Measurements from ENCODE around the gene MRGPRF.
"Not testable (repeated sequence)": the region's sequence is repeated elsewhere in the genome, so short reads cannot be mapped to it uniquely, and the experiment has no call there.

Gene MRGPRF

GRCh38 chr11:68982134-68982533, 30.9 kb downstream of the MRGPRF start:
- TF ChIP-seq ZNF274 (IDR thresholded peaks at IDR 0.05; ENCODE audit: low read depth, low read length): no peak

DNA sequence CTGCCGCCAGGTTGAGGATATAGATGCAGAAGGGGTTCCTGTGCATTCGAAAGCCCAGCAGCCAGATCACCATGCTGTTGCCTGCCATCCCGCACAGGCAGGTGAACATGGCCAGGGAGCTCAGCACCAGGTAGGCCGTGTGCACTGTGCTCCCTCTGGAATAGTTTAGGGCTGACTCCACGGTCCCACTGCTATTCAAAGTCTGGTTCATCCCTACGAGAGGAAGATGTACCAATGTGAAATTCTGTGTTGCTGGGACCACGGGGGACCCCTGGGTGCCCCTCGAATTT, 32.3 kb downstream of the MRGPRF start, which contains the start of gene MRGPRD:
MRGPRD (minus strand) TSS at position 211 of the 290 bp plus-strand sequence; CDS start at position 211, 0 bp downstream.
- H3K4me3 ChIP-seq (ENCODE audit: low read length): no peak within 1 kb of the TSS
- no peak for TF ChIP-seq ZNF274 (IDR thresholded peaks at IDR 0.05; ENCODE audit: low read depth, low read length)

More at GRCh38 chr11:68982134-68982533, 30.9 kb downstream of the MRGPRF start:
- no peak overlapping the region for H3K4me3 ChIP-seq (ENCODE audit: low read length)

DNA sequence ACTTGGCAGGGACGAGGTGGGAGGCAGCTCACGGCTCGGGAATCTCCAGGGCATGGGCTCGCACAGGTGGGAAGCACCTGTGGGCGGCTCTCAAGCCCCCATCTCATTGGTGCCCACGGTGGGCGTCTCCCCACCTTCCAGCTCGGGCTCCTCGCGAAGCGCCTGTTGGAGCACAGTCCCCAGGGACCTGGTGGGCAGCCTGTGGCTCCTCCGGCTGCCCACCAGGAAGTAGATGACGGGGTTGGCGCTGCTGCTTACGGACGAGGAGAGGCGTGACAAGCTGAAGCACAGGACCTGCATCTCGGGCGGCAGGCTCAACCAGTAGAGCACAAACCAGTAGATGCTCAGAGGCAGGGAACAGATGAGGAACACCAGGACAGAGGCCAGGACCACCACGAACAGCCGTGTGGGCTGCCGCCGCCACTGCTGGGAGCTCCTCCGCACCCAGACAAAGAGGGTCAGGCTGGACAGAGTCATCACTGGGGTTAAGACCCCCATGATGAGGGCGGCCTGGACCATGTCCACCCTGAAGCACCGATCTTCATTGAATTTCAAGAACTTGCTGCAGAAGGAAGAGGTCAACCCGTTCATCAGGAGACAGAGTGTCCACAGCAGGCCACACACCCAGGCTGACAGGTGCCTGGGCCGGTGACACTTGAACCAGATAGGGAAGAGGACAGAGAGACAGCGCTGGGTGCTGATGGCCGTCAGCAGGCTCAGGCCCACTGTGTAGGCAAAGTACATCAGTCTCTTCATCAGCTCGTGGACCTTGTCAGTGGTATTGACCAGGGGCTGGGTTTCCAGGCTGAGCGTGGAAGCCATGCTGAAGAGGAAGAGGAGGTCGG, 32.9 kb downstream of the MRGPRF start:
- H3K4me3 ChIP-seq (ENCODE audit: low read length): no peak overlapping the region
- TF ChIP-seq ZNF274 (IDR thresholded peaks at IDR 0.05; ENCODE audit: low read depth, low read length): no peak

DNA sequence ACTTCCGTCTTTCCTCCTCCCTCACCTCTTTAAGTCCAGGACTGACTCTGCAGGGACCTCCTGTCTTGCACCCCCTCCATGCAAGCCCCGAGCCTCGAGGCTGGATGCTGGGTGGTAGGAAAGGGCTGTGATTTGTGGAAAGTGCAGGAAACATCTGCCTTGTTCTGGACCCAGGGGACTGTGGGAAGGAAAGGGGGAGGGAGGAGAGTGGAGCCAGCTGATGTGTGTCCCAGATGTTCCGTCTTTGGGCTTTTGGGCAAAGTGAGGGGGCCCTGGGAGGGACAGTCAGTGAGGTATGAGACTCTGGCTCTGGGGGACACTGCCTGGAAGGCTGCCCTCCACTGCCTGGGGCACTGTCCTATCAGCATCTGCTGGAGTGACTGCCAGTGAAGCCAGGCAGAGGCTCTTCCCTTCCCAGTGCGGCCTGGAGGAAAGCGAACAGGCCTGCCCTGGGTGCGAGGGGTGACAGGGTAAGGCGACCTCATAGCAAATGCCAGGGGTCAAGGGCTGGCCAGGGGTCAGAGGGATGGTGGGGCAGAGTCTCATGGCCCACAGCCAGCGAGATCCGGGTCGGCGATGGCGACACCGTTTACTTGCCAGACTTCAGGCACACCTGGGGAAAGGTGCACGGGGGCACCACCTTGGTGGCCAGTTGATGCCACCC, 34.0 kb downstream of the MRGPRF start:
- no peak for TF ChIP-seq ZNF274 (IDR thresholded peaks at IDR 0.05; ENCODE audit: low read depth, low read length)
- no peak overlapping the region for H3K4me3 ChIP-seq (ENCODE audit: low read length)

DNA sequence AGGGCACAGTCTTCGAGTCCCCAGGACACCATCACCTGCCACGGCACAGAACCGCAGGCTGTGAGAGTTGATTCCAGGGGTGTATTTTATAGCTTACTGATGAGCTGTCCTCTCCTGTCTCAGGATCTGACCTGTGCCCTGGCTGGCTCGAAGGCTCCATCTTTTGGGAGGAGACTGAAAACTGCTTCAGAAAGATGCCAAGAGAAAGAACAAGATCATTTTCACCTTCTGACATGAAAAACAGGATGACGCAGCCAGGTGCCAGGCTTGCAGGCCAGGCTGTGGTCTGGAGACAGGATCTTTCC, 34.5 kb downstream of the MRGPRF start:
- no peak for TF ChIP-seq ZNF274 (IDR thresholded peaks at IDR 0.05; ENCODE audit: low read depth, low read length)
- no peak overlapping the region for H3K4me3 ChIP-seq (ENCODE audit: low read length)

GRCh38 chr11:68977781-68978625, 35.0 kb downstream of the MRGPRF start:
- no peak overlapping the region for H3K4me3 ChIP-seq (ENCODE audit: low read length)
- no peak for TF ChIP-seq ZNF274 (IDR thresholded peaks at IDR 0.05; ENCODE audit: low read depth, low read length)

GRCh38 chr11:68976563-68976962, 36.5 kb downstream of the MRGPRF start:
- no peak overlapping the region for H3K4me3 ChIP-seq (ENCODE audit: low read length)
- no peak for TF ChIP-seq ZNF274 (IDR thresholded peaks at IDR 0.05; ENCODE audit: low read depth, low read length)

DNA sequence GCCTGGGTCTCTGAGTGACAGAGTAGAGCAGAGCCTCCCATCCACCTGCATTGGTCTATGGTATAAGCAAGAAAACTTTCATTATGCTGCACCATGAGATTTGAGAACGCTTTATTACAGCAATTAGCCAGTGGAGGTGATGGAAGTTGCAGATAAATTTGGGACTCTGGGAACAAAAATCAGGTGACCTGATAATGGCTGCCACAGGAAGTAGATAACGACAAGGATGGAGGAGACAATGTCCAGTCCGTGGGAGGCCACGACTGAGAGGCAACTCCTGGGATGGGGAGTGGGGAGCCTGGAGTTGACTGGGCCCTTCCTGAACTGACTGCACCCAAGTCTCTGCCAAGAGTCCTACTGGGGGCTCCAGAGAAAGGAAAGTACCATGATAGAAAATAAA, 37.0 kb downstream of the MRGPRF start:
- TF ChIP-seq ZNF274 (IDR thresholded peaks at IDR 0.05; ENCODE audit: low read depth, low read length): no peak
- no peak overlapping the region for H3K4me3 ChIP-seq (ENCODE audit: low read length)

- no peak for TF ChIP-seq ZNF274 (IDR thresholded peaks at IDR 0.05; ENCODE audit: low read depth, low read length)
- no peak overlapping the region for H3K4me3 ChIP-seq (ENCODE audit: low read length)
Measured at GRCh38 chr11:68974421-68975194, 38.4 kb downstream of the MRGPRF start.

GRCh38 chr11:68973706-68974105, 39.3 kb downstream of the MRGPRF start:
- H3K4me3 ChIP-seq (ENCODE audit: low read length): not testable (repeated sequence)

GRCh38 chr11:68973219-68973618, 39.8 kb downstream of the MRGPRF start:
- no peak overlapping the region for H3K4me3 ChIP-seq (ENCODE audit: low read length)
- TF ChIP-seq ZNF274 (IDR thresholded peaks at IDR 0.05; ENCODE audit: low read depth, low read length): no peak

DNA sequence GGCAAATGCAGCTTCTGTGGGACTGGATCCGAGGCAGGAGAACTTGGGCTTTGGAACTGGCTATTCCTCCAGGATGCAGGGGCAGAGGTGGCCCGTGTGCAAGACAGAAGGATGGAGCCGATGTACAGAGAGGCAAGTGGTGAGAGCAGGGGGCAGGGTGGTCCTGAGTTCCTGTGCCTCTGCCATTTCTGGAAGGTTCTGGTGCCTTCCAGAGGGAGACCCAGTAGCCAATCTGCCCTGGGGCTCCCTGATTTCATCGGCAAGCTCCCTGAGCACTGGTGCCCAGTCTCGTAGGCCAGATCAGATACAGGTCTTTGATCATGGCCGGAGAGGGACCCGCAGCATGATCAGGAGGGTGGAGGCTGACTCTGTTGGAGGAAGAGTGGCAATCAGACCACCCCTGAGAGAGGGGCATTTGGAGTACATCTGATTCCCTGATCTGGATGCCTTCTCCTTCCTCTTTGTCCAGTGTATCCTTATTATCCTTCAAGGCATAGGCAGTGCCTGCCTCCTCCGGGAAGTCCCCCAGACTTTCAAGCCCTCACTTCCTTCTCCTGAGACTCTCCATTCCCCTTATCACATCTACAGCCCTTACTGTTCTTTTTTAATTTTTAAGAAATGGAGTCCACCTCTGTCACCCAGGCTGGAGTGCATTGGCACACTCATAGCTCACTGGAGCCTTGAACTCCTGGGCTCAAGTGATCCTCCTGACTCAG, 42.0 kb downstream of the MRGPRF start:
- no peak overlapping the region for H3K4me3 ChIP-seq (ENCODE audit: low read length)
- no peak for TF ChIP-seq ZNF274 (IDR thresholded peaks at IDR 0.05; ENCODE audit: low read depth, low read length)

DNA sequence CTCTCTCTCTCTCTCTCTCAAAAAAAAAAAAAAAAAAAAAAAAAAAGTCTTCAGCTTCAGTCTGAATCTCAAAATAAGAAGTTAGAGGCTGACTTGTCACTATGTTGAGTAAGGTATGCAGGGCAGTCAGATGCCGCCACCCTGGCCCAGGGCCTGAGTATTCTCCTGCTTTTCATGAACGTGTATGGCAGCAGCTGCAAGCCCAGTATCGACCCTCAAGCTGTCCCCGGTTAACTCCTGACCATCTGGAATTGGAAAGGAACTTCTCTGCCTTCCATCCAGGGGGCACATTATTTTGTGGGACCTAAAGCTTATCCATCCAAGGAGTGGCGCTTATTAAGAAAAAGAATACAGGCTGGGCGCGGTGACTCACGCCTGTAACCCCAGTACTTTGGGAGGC, 43.7 kb downstream of the MRGPRF start:
- no peak for TF ChIP-seq ZNF274 (IDR thresholded peaks at IDR 0.05; ENCODE audit: low read depth, low read length)
- H3K4me3 ChIP-seq (ENCODE audit: low read length): no peak overlapping the region
